HG03064 (cell line): ENCODE data around the gene GOSR1.
"Not testable (repeated sequence)": the region's sequence is repeated elsewhere in the genome, so short reads cannot be mapped to it uniquely, and the experiment has no call there.

Experiments used
- ATAC-seq: cut with Tn5 transposase; IDR thresholded peaks from one replicate; pipeline ENCODE4 v1.9.1; 2021; ENCODE audit warnings: low read depth; ENCODE audit not compliant: unreplicated experiment

The GOSR1 gene

DNA sequence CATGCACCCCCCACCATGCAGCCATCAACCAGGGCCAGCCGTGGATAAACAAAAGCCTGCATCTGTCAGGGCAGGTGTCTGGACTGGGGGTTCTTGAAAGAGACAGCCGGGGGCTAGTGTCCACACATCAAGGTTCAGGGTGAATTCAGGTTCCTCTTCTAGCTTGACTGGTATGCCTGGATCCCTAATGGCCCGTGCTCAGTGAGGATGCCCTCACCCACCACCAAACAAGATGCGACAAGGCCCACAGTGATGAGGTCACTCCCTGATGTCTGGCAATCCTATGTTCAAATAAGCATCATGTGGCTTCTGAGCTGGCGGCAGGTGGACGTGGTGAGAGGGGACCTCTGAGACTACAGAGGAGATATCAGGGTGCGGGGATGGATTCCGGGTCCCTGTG, 64.6 kb downstream of the GOSR1 start:
- no peak for ATAC-seq

DNA sequence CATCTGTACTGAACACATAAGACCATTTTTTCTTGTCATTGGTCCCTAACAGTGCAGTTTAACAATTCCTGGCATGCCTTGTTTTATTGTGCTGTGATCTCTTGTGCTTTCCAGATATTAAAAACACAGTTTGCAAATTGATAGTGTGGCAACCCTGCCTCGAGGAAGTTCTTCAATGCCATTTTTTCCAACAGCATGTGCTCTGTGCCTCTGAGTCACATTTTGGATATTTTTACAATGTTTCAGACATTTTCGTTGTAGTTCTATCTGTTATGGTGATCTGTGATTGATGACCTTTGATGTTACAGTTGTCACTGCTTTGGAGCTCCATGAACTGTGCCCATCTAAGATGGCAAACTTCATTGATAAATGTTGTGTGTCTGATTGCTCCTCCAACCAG, 66.2 kb downstream of the GOSR1 start:
- no peak for ATAC-seq

DNA sequence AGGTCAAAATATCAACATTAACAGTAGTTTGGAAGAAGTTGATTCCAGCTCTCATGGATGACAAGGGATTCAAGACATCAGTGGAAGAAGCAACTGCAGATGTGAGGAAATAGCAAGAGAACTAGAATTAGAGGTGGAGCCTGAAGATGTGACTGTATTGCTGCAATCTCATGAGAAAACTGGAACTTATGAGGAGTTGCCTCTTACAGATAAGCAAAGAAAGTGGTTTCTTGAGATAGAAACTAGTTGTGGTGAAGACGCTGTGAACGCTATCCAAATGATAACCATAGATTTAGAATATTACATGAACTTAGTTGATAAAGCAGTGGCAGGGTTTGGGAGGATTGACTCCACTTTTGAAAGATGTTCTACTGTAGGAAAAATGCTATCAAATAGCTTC, 67.8 kb downstream of the GOSR1 start:
- ATAC-seq, result no peak

DNA sequence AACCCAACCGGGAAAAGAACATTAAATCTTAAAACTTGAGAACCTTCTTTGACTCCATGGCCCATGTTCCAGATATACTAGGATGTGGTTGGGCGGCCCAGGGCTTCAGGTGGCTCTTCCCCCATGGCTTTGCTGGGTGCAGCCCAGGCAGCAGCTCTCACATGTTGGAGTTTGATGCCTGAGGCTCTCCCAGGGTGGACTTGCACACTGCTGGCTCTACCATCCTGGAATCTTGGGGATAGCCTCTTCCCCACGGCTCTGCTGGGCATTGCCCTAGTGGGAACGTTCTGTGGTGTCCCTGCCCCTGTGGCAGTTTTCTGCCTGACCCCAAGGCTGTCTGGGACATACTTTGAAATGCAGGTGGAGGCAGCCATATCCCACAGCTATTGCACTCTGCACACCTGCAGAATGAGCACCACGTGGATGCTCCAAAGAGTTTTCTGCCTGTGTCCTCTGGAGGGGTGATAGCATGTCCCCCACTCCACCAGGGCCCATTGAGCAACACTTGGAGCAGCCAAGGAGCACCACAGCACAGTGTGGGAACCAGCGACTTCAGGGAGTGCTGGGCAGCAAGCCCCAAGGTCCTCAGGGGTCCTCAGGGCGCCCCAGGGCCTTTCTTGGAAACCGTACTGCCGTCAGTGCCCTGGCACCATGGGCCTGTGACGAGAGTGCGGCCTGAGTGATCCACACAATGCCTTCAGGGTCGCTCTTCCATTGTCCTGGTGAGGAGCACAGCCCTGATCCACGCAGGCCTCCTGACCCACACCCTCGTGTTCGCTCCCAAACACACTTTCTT, 70.8 kb downstream of the GOSR1 start:
- ATAC-seq, result no peak

DNA sequence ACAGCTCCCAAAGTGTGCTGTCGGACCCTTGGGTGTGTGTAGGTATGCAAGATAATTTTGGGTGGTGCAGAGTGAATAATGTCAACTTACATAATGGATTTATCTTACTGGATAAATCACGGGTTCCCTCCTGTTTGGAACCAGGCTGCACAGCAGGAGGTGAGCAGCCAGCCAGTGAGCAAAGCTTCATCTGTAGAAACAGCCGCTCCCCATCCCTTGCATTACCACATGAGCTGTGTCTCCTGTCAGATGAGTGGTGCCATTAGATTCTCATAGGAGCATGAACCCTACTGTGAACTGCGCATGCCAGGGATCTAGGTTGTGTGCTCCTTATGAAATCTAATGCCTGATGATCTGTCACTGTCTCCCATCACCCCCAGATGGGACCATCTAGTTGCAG, 72.0 kb downstream of the GOSR1 start:
- not testable (repeated sequence) for ATAC-seq

DNA sequence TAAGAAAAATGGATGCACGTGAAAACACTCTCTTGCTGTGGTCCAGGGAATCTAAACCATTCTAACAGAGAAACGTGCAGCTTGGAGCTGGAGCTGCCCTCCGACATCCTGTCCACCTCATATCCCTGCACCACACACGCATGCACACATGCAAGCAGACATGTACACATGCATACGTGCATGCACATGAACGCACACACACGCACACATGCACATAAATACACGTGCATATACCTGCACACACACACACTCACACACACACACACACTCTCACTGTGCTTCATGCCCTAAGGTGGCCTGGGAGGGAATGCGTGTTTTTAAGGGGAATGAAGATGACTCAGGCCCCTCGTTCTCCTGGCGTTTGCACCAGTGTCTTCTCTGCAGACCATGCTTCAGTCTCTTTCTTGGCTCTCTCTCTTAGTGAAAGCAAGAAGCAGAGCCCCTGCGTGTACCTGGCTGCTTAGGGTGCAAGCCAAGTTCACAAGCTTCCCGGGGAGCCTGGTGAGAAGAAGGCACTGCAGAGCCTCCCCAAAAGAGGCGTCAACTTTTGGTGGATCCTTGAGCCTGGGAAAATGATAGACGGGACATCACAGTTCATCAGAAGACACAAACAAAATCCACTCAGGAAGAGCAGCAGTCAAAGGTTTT, 72.8 kb downstream of the GOSR1 start:
- no peak for ATAC-seq

DNA sequence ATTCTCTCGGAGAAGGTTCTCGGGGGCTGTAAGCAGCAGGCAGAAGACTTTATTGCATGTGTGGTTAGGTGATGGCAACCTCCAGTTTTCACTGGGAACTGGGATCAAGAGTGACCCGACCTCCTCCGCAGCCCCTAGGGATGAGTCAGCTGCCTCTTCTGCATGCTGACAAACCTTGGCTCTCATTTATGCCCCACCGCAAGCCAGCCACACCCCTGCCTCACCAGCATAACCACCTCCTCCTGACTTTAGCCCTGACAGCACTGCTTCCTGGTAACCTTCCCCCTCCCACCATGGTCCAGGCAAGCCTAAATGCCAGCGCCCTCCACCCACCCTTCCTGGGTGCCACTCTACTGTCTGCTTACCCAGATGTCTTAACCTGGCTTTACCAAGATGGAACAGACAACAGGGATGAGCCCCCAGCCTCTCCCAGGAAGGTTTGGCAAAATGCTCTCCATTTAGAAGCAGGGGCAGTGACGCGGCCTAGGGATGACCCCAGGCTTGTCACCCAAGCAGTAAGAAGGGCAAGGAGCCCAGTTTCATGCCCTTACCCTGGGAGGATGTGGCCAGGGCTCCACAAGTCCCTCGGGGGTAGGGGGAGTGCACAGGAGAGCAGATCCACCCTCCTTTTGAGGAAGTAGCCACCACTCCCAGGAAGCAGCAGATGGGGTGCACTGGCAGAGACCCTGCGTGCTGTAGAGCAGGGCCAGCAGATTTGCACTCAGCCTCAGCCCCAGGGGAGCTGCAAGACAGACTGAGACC, 73.5 kb downstream of the GOSR1 start:
- peak; percentile 71 for ATAC-seq

DNA sequence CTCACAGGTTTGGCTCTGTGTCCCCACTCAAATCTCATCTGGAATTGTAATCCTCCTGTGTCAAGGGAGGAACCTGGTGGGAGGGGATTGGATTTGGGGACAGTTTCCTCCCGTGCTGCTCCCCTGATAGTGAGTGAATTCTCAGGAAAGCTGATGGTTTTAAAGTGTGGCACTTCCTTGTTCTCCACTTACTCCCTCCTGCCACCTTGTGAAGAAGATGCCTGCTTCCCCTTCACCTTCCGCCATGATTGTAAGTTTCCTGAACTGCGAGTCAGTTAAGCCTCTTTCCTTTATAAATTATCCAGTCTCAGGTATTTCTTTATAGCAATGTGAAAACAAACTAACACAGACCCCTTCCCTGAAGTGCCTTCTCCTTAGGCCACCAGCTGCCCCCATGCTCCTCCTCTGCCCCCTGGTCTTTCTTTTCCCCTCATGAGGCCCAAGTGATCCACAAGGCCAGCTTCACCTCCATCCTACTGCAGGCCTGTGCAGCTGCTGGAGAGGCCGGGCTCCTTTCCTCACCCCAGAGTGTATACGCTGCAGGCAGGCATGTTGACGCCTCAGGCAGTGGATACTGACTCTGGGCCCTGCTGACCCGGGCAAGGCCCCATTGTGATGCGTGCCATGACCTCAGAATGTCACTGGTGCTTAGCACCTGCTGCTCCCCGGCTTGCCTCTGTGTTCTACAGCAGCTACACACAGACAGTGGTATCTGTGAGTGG, 74.2 kb downstream of the GOSR1 start:
- not testable (repeated sequence) for ATAC-seq

DNA sequence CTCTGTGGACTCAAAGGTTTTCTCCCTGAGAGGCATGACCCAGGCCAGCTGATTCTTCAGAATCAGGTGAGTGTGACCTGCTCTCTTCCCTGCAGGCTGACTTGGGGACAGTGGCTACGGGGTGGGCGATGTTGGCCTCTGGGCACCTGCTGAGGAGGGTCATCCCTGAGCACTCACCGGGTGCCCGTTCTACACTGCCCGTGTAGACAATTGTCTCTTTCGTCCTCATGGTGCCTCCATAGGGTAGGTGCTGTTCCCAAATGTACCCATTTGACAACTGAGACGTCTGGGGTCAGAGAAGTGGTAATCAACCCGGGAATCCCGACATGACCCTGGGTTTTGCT, 74.8 kb downstream of the GOSR1 start:
- ATAC-seq, result no peak

DNA sequence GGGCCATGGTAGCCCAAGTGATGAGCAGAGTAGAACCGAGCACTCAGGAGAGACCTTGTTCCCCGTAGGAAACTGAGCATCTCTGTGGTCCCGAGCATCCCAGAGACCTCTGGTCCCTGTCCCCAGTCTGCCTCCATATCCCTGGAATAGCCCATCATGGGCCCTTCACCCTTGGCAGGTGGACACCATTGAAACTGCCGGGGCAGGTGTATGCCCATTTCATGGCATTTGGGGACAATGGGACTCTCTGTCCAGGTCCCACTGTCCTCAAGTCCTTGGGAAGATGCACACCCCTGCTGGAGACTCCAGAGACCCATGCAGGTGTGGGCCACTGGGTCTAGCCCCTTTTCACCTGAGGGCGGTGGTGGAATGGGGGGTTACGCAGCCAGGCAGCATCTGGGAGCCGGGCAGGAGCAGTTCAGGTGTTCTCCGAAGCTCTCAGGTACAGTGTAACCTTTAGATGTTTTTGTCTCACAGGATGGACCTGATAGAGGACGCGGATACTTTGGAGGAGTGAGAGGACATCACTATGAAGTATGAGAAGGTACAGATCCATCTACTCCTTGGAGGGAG, 75.9 kb downstream of the GOSR1 start:
- no peak for ATAC-seq

DNA sequence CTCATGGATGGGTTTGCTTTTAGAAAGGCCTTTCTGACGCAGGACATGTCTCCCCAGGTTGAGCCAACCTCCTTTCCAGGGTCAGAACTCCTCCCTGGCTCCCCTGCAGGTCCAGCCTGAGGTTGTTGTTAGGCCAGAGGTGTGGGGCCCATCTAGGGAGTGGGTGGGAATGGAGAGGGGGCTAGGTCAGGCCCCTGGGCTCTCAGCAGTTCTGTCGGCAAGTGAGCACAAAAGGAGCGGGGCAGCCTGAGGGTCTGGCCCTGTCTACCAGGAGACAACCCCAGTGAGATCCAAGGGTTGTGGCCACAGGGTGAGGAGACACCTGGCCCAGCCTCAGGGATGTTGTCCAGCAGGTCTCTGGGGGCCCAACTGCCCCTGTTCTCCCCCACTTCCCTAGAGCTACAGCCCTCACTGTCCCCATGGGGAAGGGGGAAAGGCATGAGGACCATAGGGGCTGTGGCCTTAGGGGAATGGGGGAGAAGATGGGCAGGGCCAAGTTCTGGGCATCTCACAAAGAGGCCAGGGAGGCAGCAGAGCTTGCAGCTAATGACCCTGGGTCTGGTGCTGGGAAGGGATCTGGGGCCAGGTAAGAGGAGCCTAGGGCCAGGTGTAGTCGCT, 76.7 kb downstream of the GOSR1 start:
- ATAC-seq, result not testable (repeated sequence)

DNA sequence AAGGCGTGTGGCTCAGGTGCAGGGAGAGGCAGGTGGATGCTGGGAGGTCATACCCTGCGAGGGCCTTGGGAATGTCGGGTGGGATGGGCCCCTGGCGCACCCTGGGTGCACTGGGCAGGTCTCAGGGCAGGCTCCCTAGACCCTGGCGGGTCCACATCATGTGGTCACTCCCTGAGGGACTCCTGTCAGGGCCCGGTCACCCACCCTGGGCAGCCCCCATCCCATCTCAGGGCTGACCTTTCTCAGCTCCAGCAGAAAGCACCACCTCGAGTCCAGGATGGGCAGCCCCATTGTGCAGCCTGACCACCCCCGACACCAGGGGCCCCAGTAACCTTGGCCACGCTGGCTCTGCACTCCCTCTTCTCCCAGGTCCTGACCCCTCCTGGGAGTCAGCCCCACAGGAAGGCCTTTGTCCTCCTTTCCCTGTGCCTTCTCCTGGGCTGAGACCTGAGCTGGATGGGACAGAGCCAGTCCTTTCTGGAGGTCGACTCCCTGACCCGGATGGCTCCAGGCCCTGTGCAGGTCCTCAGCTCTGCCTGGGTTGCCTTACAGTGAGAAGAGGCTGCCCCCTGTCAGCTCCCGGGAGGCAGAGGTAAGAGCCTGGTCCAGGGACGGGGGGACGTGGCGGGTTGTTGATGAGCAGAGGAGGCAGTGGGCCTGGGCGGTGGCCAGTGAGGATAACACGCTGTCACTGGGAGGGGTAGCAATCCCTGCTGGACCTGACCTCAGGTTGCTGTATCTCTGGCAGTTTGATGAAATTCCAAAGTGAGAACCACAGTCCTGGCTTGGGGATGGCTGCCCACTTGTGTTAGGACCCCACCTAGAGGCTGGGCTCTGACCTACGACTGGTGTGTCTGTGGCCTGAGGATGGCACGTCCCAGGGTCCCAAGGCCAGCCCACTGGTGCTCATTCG, 77.9 kb downstream of the GOSR1 start:
- ATAC-seq, result no peak

DNA sequence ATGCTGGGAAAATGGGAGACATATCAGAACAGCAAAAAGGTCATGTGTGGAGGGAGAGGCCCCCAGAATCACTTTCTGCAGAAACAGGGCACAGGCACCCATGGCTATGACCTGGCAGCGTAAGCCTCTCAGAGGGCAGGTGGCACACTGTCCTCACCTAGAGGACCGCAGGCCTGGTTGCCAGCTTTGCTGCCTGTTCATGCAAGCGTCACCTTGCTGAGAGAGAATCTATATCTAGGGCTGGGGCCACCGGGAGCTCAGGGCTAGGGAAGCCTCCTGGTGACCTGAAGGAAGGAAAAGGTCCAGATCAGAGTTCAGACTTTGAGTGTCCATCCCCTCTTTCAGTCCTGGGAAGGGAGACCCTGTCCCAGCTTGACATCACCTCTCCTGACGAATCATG, 78.7 kb downstream of the GOSR1 start:
- ATAC-seq, result no peak

DNA sequence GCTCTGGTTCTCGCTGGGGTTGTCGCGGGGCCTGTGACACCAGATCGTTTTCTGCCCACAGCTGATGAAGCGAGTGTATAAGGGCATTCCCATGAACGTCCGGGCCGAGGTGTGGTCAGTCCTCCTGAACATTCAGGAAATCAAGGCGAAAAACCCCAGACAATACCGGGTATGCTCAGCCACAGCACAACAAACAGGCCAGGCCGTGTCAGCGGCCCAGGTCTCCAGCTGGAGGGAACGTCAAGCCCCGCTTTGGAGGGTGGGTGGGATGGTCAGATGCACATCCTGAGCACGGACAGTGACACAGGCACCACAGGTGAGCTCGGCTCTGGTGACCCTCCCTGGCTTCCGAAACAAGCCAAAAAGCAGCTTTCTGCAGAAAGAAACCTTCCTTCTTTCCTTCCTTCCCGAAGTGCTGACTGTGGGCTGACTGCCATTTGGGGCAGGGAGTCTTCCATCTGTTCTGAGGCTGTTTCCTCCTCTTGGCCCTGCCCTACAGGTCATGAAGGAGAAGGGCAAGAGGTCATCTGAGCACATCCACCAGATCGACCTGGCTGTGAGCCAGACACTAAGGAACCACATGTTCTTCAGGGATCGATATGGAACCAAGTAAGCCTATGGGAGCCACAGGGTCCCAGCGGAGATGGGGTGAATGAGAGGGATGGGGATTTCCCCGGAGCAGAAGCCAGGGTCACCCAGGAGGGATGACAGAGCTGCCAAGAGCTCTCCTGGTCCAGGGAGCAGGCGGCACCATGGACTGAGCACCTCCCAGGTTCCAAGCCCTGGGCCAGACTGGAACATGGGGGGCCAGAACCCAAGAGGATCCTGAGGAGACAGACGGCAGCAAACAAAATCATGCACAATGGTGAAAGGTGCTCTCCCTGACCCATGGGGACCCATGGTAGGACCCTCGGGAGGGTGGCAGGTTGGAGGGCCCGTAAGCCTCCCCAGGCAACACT, 79.4 kb downstream of the GOSR1 start:
- ATAC-seq, result no peak

DNA sequence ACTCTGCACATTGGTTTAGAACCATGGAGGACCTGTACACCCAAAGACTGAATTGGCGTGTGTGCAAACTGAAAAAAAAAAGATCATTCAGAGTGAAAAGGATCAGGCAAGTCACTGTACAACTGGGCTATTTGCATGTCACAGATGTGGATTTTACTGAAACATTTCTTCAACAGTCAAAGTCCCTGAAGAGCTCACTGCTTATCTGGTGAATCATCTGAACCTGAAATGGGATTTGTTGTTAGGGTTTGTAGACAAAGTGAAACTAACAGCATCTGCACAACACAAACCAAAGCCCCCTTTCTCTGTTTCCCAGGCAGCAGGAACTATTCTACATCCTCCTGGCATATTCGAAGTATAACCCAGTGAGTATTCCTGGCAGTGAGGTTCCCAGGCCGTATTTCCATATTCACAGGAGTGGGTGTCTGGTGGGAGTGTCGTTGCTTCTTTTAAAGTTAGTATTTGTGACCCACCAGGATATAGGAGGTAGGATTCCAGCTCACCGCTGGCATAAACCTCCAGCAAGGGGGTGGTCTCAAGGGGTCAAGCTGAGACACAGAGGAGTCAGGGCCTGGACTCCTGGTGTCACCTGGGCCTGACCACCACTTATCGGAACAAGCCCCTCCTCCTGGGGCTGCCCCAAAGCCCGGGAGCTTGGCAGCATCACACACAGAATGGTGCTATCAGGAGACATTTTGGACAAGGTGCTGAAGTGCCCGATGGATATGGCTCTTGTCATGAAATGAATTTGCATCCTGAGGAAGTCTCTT, 80.9 kb downstream of the GOSR1 start:
- no peak for ATAC-seq

DNA sequence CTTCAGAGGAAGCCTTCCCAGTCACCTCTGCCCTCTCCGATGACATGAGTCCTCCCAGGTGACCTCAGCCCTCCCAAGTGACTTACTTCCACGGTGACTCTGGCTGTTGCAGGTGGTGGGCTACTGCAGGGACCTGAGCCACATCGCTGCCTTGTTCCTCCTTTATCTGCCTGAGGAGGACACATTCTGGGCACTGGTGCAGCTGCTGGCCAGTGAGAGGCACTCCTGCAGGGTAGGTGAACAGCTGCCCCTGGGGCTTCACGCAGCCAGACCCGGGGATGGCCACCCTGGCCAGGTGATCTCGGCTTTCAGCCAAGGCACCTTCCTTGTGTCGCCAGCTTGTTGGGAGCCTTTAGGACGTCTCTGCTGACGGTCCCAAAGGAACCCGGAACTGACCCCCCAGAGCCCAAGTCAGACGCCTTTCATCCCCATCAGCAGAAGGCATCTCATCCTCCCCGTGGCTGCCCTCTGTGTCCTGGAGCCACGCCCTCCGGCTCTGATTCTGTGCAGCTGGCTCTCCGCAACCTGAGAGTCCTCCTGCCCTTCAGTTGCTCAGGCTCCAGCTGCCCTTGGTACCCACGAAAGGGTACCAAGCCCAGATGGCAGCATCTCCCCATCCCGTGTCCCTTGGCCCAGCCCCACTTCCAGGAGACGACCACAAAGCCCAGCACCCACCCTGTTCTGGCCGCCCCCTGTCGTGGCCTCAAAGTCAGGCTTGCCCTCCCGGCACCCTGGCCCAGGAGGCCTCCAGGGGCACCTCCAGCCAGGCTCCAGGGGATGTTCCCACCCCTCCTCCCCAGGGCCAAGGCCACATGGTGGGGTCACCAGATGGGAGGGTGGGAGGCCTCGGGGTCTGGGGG, 81.7 kb downstream of the GOSR1 start:
- no peak for ATAC-seq
